A549 (cell line): ENCODE results near the gene LBHD2. TPM values are rescaled to one million over a fixed set of nuclear protein-coding genes. Genes with fewer than 3 reads are reported as not detected.
A peak's percentile ranks its signal among the peaks of the same experiment; 100 is the strongest.

Experiments used
- ATAC-seq, 2 experiments: fragments of 200-7000 bp in 1 of 2; fragments of >200 bp in 1 of 2; cut with Nextera tagmentation in 1 of 2; cut with Tn5 transposase in 1 of 2; 3 replicates each; pipeline versions ENCODE4 v1.8.0 to v1.9.1; 2018 to 2020; ENCODE audit warnings: mild to moderate bottlenecking in 1 of 2, moderate library complexity in 1 of 2
- CTCF ChIA-PET: fragments of 300-600 bp; sonication (Branson Sonifier 250); formaldehyde crosslinking; extraction: SDS; loops from one replicate; lab custom pipeline; 2021; ENCODE audit warnings: antibody characterized with exemption, inconsistent platforms; lab: Yijun Ruan, JAX
- POLR2A ChIA-PET: fragments of 350-600 bp; formaldehyde crosslinking; extraction: SDS; loops from one replicate; lab custom pipeline; 2021; ENCODE audit warnings: antibody characterized with exemption, inconsistent platforms; lab: Yijun Ruan, JAX
- DNase-seq, 2 experiments: peaks; one replicate each; pipeline versions ENCODE4 v3.0.0 to v3.0.0-alpha.2; 2011 to 2016; ENCODE audit warnings: low read depth in 1 of 2, low spot score in 1 of 2
- FAIRE-seq: peaks from 2 replicates; lab custom pipeline; 2011; peaks lifted over from hg19 to GRCh38; lab: Jason Lieb, UNC
- H3K27ac ChIP-seq, 2 experiments: fragments of >200 bp; sonication (Bioruptor Twin); formaldehyde crosslinking; 3 replicates each; pipeline ENCODE4 v1.5.1; 2016 to 2017
- H3K4me1 ChIP-seq: fragments of >200 bp; sonication (Bioruptor Twin); formaldehyde crosslinking; 3 replicates; pipeline ENCODE4 v1.6.1; 2016
- H3K4me2 ChIP-seq: fragments of >200 bp; sonication (Bioruptor Twin); formaldehyde crosslinking; 3 replicates; pipeline ENCODE4 v1.6.1; 2016
- H3K4me3 ChIP-seq: fragments of >200 bp; sonication (Bioruptor Twin); formaldehyde crosslinking; 3 replicates; pipeline ENCODE4 v1.5.1; 2016
- H3K9me3 ChIP-seq: fragments of >200 bp; sonication (Bioruptor Twin); formaldehyde crosslinking; 3 replicates; pipeline ENCODE4 v1.6.1; 2016
- CBX2 ChIP-seq: fragments of 200-600 bp; sonication (generic); IDR thresholded peaks from 2 replicates; pipeline ENCODE4 v1.6.1; 2016; ENCODE audit warnings: low read depth, mild to moderate bottlenecking, borderline replicate concordance
- CHD2 ChIP-seq: fragments of 150-350 bp; IDR thresholded peaks from 2 replicates; pipeline ENCODE4 v1.6.1; 2014; ENCODE audit warnings: low read length; ENCODE audit not compliant: partially characterized antibody
- CTCF ChIP-seq: fragments of >200 bp; sonication (Bioruptor Twin); formaldehyde crosslinking; IDR thresholded peaks from 3 replicates; pipeline ENCODE4 v1.5.1; 2016
- FOSB ChIP-seq: fragments of 250-450 bp; sonication (Bioruptor Pico); IDR thresholded peaks from 2 replicates; pipeline ENCODE4 v1.5.0; 2020; ENCODE audit warnings: mild to moderate bottlenecking, moderate library complexity
- FOXS1 ChIP-seq: fragments of 250-450 bp; sonication (Bioruptor Pico); IDR thresholded peaks from 2 replicates; pipeline ENCODE4 v1.5.0; 2020; ENCODE audit warnings: mild to moderate bottlenecking, moderate library complexity
- GATA3 ChIP-seq: IDR thresholded peaks from 2 replicates; pipeline ENCODE4 v1.6.1; 2012; ENCODE audit warnings: borderline replicate concordance
- HDAC2 ChIP-seq: fragments of 200-600 bp; sonication (generic); IDR thresholded peaks from 2 replicates; pipeline ENCODE4 v1.6.1; 2016
- HEYL ChIP-seq: fragments of 250-450 bp; sonication (Bioruptor Pico); IDR thresholded peaks from 2 replicates; pipeline ENCODE4 v1.8.0; 2021; ENCODE audit warnings: mild to moderate bottlenecking, moderate library complexity
- HOXB5 ChIP-seq: fragments of 250-450 bp; sonication (Bioruptor Pico); IDR thresholded peaks from 2 replicates; pipeline ENCODE4 v1.5.0; 2020; ENCODE audit warnings: mild to moderate bottlenecking, moderate library complexity
- JUNB ChIP-seq: fragments of >200 bp; sonication (Bioruptor Twin); formaldehyde crosslinking; IDR thresholded peaks from 2 replicates; pipeline ENCODE4 v1.6.1; 2016
- KDM1A ChIP-seq: fragments of 200-600 bp; sonication (generic); IDR thresholded peaks from 2 replicates; pipeline ENCODE4 v1.6.1; 2016; ENCODE audit warnings: low read depth, mild to moderate bottlenecking
- PBX3 ChIP-seq: IDR thresholded peaks from 2 replicates; pipeline ENCODE4 v1.6.1; 2012
- PHF8 ChIP-seq: fragments of 200-600 bp; sonication (generic); IDR thresholded peaks from 2 replicates; pipeline ENCODE4 v1.6.1; 2016; ENCODE audit warnings: low read depth, mild to moderate bottlenecking, antibody characterized with exemption, moderate library complexity, borderline replicate concordance
- POLR2A ChIP-seq: IDR thresholded peaks from 2 replicates; pipeline ENCODE4 v1.6.1; 2012; ENCODE audit warnings: mild to moderate bottlenecking, low read length
- RAD21 ChIP-seq, 2 experiments: fragments of >200 bp in 1 of 2; sonication (Bioruptor Twin) in 1 of 2; formaldehyde crosslinking in 1 of 2; IDR thresholded peaks in 1 of 2; conservative IDR thresholded peaks in 1 of 2; 2 replicates in 1 of 2; 3 replicates in 1 of 2; pipeline ENCODE4 v1.6.1; 2012 to 2018; ENCODE audit warnings: inconsistent platforms in 1 of 2
- RCOR1 ChIP-seq: fragments of 150-350 bp; IDR thresholded peaks from 2 replicates; pipeline ENCODE4 v1.6.1; 2014; ENCODE audit warnings: antibody characterized with exemption, low read length, low read depth
- SMC3 ChIP-seq: fragments of >200 bp; sonication (Bioruptor Twin); formaldehyde crosslinking; IDR thresholded peaks from 3 replicates; pipeline ENCODE4 v1.6.1; 2018; ENCODE audit warnings: inconsistent platforms
- SREBF2 ChIP-seq: fragments of 450-650 bp; IDR thresholded peaks from 2 replicates; pipeline ENCODE4 v1.6.1; 2014; ENCODE audit warnings: mild to moderate bottlenecking, moderate library complexity
- TP53 ChIP-seq: fragments of 250-450 bp; sonication (Bioruptor Pico); IDR thresholded peaks from 2 replicates; pipeline ENCODE4 v1.5.0; 2021; ENCODE audit warnings: mild to moderate bottlenecking, moderate library complexity
- ZC3H11A ChIP-seq: fragments of 450-650 bp; IDR thresholded peaks from 2 replicates; pipeline ENCODE4 v1.6.1; 2014; ENCODE audit warnings: antibody characterized with exemption, mild to moderate bottlenecking
- ZNF302 ChIP-seq: fragments of 250-450 bp; sonication (Bioruptor Pico); IDR thresholded peaks from 2 replicates; pipeline ENCODE4 v1.9.0; 2021; ENCODE audit warnings: inconsistent platforms, mild to moderate bottlenecking, moderate library complexity
- WGBS: methylation state at CpG from one replicate; pipeline ENCODE4 v1.1.6; 2017; ENCODE audit errors: missing lambda C conversion rate; 5-methylcytosine and 5-hydroxymethylcytosine counted together
- polyA plus RNA-seq, 4 experiments: library from polyadenylated mRNA; depleted of rRNA in 3 of 4; stranded (reverse); fragments of >200 nt; fragmentation: RNase III in 1 of 4; extraction: RNeasy Plus Mini Kit Qiagen cat#74134 plus additional on column Dnase treatment in 1 of 4; gene quantifications; 2 replicates in 3 of 4; 3 replicates in 1 of 4; pipeline ENCODE4 v1.2.3, GENCODE V29; 2011 to 2017

LBHD2 gene
- polyA plus RNA-seq, 2 of the 4 experiments (the other 2 are of a cell fraction), result not detected

- CTCF ChIA-PET, result interaction anchor here (0.6 to 11.1 kb wide), 16 partner anchors 9 to 357 kb away, joined by 3 to 259 read pairs (median 4); partner anchors contain the start of gene EXOC3L4
- ATAC-seq, result peak; percentile 26 to 35; a peak in 4 of 6 replicates
- Histone ChIP-seq H3K9me3 (no peaks in the 10 kb centered on the region), H3K4me1 (peaks cover 19% of the 10 kb centered on the region), H3K4me2 (peak overlapping the region; percentile 32), H3K27ac (peak overlapping the region in 1 of 2 experiments; percentile 56; a peak in 3 of 6 replicates), H3K4me3 (no peak overlapping the region)
- TF ChIP-seq TP53 (CRISPR knock-in tag) (no peak), SMC3 (peak; percentile 87), CTCF (peak; percentile 75), RAD21 (conservative IDR thresholded peaks at IDR 0.05 in 1 of 2, IDR thresholded peaks at IDR 0.05 in 1 of 2) (peak; percentile 73 to 77)
- POLR2A ChIA-PET, result no interaction called here
- peak; percentile 86 to 87 for DNase-seq
- 1% methylated on average over 9 of the region's 9 CpGs for WGBS
- FAIRE-seq, result no peak
Observed at GRCh38 chr14:103078420-103078749, 5.6 kb upstream of the LBHD2 start.

- no peaks in the 10 kb centered on the region for H3K9me3 ChIP-seq
- WGBS, result 59% methylated on average over 11 of the region's 11 CpGs
- DNase-seq, result no peak
- H3K4me1 ChIP-seq, result peaks cover 13% of the 10 kb centered on the region
- FAIRE-seq, result no peak
- ATAC-seq, result no peak
- no peak overlapping the region for H3K4me3 ChIP-seq
- H3K27ac ChIP-seq, result 0 out of 6 replicates have a peak overlapping the region, but pooled peaks of 1 of the 2 experiments have one; percentile 1
- H3K4me2 ChIP-seq, result no peak overlapping the region; the same call in 2 of the 3 replicates
- POLR2A ChIA-PET, result no interaction called here
- TF ChIP-seq JUNB, result no peak
- no peak for TF ChIP-seq RCOR1
- TF ChIP-seq KDM1A, result no peak
- CTCF ChIA-PET, result interaction anchor here (0.5 to 11.1 kb wide), 21 partner anchors 10 to 357 kb away, joined by 3 to 259 read pairs (median 4); partner anchors contain the start of gene EXOC3L4
Observed at GRCh38 chr14:103078860-103079587, 5.0 kb upstream of the LBHD2 start.

GRCh38 chr14:103081951-103082350 lies 2.1 kb upstream of the LBHD2 start:
- DNase-seq, result no peak
- ATAC-seq, result no peak
- Histone ChIP-seq H3K4me1 (no peaks in the 10 kb centered on the region), H3K4me2 (no peak overlapping the region), H3K4me3 (no peak overlapping the region), H3K27ac (no peak overlapping the region), H3K9me3 (no peaks in the 10 kb centered on the region)
- TF ChIP-seq ZNF302 (CRISPR knock-in tag), result no peak
- TF ChIP-seq POLR2A, result no peak
- TF ChIP-seq HDAC2, result no peak
- no peak for TF ChIP-seq RCOR1
- TF ChIP-seq SREBF2, result no peak
- no peak for TF ChIP-seq PHF8
- TF ChIP-seq FOXS1, result no peak
- FAIRE-seq, result no peak
- WGBS, result 87% methylated on average over 2 of the region's 2 CpGs
- ChIA-PET POLR2A (no interaction called here), CTCF (interaction anchor here (11.1 kb wide), 1 partner anchor 19 kb away, joined by 259 read pairs; the partner anchor contains the start of gene EXOC3L4)

GRCh38 chr14:103085106-103086091 lies 1.4 kb downstream of the LBHD2 start:
- H3K4me3 ChIP-seq, result no peak overlapping the region
- H3K4me2 ChIP-seq, result no peak overlapping the region
- CTCF ChIA-PET, result interaction anchor here (0.6 to 8.5 kb wide), 7 partner anchors 9 to 391 kb away, joined by 3 to 97 read pairs (median 4); no protein-coding TSS in a partner anchor
- ATAC-seq, result peak; percentile 60 to 85; a peak in 4 of 6 replicates
- WGBS, result 77% methylated on average over 14 of the region's 24 CpGs
- no peaks in the 10 kb centered on the region for H3K4me1 ChIP-seq
- no peaks in the 10 kb centered on the region for H3K9me3 ChIP-seq
- POLR2A ChIA-PET, result no interaction called here
- H3K27ac ChIP-seq, result peak overlapping the region in 1 of 2 experiments; percentile 29; a peak in 1 of 6 replicates
- DNase-seq, result no peak
- no peak for FAIRE-seq
- TF ChIP-seq ZC3H11A, result no peak
- TF ChIP-seq FOSB, result no peak
- no peak for TF ChIP-seq HEYL
- TF ChIP-seq HOXB5, result no peak
- TF ChIP-seq CHD2, result no peak
- no peak for TF ChIP-seq CBX2
- TF ChIP-seq GATA3, result no peak
- TF ChIP-seq JUNB, result no peak
- TF ChIP-seq PBX3, result no peak
- TF ChIP-seq SMC3, result peak; percentile 38; the same call in 2 of the 3 replicates
- no peak for TF ChIP-seq POLR2A
